M059J (cell line): Measurements from ENCODE around the gene PLXNB3. TPM values are rescaled to one million over a fixed set of nuclear protein-coding genes. Genes with fewer than 3 reads are reported as not detected.

Experiments
- DNase-seq: peaks from one replicate; pipeline ENCODE4 v3.0.0-alpha.2; 2012; ENCODE audit warnings: low read depth
- total RNA-seq: library from RNA; depleted of rRNA; stranded (reverse); fragments of >200 nt; shearing (Covaris generic); gene quantifications from 2 replicates; pipeline ENCODE4 v1.2.3, GENCODE V29; 2014

The PLXNB3 gene
- total RNA-seq, 1 experiment from 2014 or later = 2.2 TPM

- no peak for DNase-seq
These were observed 8.9 kb upstream of the PLXNB3 start for GRCh38 chrX:153755136-153755535.

GRCh38 chrX:153761863-153762262 lies 2.2 kb upstream of the PLXNB3 start:
- DNase-seq = no peak

GRCh38 chrX:153762626-153763173 lies 1.3 kb upstream of the PLXNB3 start:
- no peak for DNase-seq

- no peak for DNase-seq
These were observed 634 bp upstream of the PLXNB3 start for GRCh38 chrX:153763298-153763932.

- DNase-seq = no peak
These were observed 713 bp downstream of the PLXNB3 start for GRCh38 chrX:153764786-153765137.

- DNase-seq = no peak
These were observed 1.4 kb downstream of the PLXNB3 start for GRCh38 chrX:153765138-153766079.

GRCh38 chrX:153766098-153766817 lies 2.2 kb downstream of the PLXNB3 start:
- peak; percentile 75 for DNase-seq

- DNase-seq = no peak
These were observed 3.0 kb downstream of the PLXNB3 start for GRCh38 chrX:153766871-153767673.

- DNase-seq = no peak
These were observed 3.6 kb downstream of the PLXNB3 start for GRCh38 chrX:153767674-153768055.

GRCh38 chrX:153768311-153769157 lies 4.5 kb downstream of the PLXNB3 start:
- no peak for DNase-seq

GRCh38 chrX:153769158-153769864 lies 5.3 kb downstream of the PLXNB3 start:
- DNase-seq = no peak

GRCh38 chrX:153769865-153770600 lies 6.0 kb downstream of the PLXNB3 start:
- no peak for DNase-seq

- no peak for DNase-seq
These were observed 6.8 kb downstream of the PLXNB3 start for GRCh38 chrX:153770601-153771414.

- DNase-seq = no peak
These were observed 7.6 kb downstream of the PLXNB3 start for GRCh38 chrX:153771415-153772315.

- DNase-seq = no peak
These were observed 8.5 kb downstream of the PLXNB3 start for GRCh38 chrX:153772316-153773217.

GRCh38 chrX:153773218-153773611 lies 9.2 kb downstream of the PLXNB3 start:
- DNase-seq = no peak
